SK-MEL-5 (cell line): ENCODE data around the gene UBE2D2. TPM values are rescaled to one million over a fixed set of nuclear protein-coding genes. Genes with fewer than 3 reads are reported as not detected.

ENCODE experiments used
- DNase-seq: peaks from one replicate; pipeline ENCODE4 v3.0.0-alpha.2; 2016; ENCODE audit warnings: low read depth, low spot score
- in situ Hi-C: cut with HindIII; loops from 2 replicates; pipeline ENCODE4 v1.10.0; 2016; ENCODE audit warnings: low sequenced_read_pairs, high pct_unique_total_duplicates, low pct_unique_long_range_greater_than_20kb
- total RNA-seq: library from RNA; depleted of rRNA; stranded (reverse); fragments of >200 nt; shearing (Covaris generic); gene quantifications from 2 replicates; pipeline ENCODE4 v1.2.3, GENCODE V29; 2014

UBE2D2 gene
- total RNA-seq, 1 experiment from 2014 or later, result 57.4 TPM

DNA sequence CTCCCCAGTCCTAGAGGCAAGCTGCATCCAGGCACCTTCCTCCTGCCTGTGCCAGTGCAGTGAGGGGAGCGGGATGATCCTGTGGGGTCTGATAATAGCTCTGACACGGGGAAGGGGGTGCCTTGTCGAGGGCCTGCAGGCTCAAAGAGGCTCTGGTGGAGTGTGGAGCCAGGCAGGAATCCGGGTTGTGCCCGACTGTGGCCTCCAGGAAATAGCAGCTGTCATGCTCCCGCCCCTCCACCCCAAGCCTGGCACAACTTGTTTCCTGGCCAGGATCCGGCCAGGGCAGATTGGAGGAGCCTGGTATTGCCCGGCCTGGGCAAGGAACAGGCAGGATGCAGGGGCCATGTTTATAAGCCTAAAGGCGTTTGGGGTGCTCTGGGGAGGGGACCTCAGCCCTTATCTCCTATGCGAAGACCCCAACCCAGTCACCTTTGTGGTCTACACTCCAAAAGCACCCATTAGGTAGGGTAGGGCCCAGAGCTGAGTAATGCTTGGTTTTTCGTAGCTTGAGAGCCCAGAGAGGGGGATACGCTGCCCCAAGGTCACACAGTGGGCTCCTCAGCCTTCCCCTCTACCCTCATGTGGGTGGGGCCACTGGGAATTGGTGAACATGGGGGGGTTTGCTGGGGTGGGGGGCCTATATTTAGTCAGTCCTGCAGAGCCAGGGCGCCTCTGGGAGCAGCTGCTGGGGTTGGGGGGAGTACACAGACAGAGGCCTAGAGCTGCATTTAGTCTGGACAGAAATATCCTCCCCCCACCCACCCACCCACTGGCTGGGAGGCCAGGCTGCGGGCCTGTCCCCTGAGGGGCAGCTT lies 99.2 kb downstream of the UBE2D2 start:
- no peak for DNase-seq
- in situ Hi-C loops, result no loop called here

DNA sequence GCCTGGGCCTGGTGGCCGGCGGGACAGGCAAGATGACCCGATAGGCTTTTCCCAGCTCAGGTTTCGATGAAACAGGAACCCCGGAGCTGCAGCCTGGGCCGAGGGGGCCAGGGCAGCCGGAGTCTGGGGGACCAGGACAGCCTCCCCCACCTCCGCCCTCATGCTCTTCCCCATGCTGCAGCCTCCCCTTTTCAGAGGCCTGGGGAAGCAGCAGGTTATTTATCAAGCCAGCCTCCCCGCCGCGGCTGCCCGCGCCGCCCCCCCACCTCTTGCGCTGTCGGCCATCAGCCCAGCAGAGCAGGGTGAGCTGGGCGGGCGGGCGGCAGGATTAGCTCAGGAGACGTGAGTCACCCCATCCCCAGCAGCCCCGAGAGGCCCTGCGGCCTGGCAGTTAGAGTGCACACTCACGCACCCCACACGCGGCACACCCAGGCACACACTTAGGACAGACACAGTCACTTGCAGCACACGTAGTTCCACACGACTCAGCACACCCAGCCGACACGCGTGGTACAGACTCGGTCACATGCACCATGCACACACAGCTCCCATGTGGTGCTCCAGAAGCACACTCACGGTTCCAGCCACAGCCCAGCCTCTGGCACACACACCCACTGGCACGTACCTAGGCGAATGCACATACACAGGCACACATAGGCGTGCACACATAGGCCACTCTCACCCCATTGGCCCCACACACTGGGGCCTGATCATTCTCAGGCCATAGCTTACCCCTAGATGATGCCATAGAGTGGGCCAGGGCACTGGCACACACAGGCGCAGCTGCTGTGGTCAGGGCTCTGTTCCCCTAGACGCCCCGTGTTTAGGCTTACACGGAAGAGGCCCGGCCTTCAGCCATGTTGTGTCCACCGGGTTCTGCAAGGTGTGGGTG lies 100.0 kb downstream of the UBE2D2 start:
- in situ Hi-C loops, result no loop called here
- DNase-seq, result no peak

DNA sequence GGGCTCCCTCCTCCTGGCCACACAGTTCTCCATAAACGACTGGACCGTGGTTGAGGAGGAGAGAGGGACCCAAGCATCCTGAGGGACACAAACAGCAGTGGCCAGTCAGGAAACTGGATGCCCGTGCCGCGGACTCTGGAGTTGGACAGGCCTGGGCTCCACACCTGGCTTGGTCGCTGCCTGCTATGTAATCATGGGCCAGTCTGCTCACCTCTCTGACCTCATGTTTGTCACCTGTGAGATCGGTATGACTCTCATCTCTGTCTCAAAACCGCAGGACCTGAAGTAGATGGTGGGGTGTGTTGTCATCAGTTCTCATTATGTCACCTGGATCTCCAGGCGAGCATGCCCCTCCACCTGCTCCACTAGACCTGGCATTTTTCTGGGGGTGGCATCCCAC lies 101.5 kb downstream of the UBE2D2 start:
- in situ Hi-C loops, result no loop called here
- DNase-seq, result no peak

DNA sequence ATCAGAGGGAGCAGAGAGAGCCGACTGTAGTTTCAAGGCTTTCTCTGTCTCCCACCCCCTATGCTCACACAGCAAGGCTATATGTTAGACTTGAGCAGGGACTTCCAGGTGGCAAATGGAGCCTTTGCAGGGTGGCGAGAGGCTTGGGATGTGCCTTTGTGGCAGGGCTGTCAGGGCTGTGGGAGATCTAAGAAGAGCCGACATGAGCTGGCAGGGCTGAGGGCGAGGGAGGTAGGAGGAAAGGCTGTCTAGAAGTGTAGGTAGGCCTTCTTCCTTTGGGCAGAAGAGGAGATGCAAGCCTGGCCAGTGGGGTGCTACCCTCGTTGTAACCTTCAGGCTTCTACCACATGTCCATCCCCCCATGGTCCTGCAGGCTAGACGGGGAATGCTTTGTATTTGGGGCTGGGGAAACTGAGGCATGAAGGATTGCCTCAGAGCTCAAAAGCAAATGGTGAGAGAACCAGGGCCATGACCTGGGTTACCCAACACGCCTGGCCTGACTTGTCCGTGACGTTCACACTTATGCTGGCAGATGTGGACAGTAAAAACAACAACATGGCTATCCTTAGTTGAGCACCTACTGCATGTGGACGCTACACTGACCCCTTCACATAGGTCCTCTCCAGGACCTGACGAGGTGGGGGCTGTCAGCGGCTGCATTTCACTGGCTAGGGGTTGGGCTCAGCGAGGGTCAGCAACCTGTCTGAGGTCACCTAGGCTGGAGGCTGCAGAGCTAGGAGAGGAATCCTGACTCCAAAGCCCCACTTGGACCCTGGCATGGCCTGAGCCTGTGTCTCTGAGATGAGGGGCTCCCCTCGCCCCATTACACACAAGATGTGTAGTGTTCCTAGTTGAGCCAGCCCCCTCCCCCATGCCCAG lies 102.3 kb downstream of the UBE2D2 start:
- in situ Hi-C loops, result no loop called here
- no peak for DNase-seq

DNA sequence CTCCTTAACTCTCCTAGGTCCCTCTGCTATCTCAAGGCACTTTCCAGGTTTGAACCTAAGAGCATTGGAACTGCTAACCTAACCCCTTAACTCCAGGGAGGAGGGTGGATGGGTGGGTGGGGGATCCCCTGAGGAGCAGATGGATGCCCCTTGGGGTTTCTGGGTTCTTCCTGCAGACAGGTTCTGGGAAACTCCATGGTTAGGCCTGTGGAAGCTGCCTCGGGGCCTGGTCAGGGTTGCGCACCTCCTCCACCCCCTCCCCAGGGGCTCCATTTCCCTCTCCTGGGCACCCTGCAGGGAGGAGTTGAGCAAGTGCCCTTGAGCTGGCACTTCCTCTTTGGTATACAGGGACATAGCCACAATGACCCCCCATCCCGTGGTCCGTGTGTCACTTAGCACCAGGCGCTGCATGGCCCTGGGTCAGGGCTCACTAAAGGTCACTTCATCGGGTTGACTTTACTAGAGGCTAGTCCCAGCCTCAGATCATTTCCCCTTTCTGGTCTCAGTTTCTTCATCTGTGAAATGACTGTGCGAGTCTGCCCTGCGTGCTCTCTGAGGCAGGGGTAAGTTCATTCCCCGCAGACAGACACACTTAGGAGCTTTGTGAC lies 103.1 kb downstream of the UBE2D2 start:
- no peak for DNase-seq
- in situ Hi-C loops, result no loop called here

DNA sequence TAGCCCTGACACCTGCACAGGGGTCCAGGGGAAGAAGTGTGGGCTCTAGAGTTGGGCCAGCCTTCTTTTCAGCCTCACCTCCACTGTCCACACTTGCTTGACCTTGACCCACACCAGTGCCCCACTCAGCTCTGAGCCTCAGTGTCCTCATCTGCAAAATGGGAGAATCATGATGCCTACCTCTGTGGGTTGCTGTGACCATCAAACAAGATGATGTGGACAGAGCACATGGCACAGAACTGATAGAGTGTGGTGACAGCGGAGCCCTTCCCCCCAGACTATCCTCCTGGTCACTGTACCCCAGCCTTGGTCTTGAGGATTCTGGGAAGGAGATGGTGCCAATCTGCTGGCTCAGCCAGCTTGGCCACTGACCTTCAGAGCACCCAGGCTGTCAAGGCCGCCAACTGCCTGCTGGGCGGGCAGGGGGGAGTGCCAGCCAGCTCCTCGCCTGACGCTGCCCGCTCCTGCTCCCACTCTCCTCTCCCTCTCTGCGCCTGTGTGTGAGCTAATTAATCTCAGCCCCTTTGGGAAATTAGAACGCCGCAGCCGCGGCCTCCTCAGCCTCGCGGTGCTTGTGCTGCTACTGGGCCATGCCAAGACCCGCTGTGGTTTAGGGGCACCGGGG lies 103.7 kb downstream of the UBE2D2 start:
- no peak for DNase-seq
- in situ Hi-C loops, result no loop called here

DNA sequence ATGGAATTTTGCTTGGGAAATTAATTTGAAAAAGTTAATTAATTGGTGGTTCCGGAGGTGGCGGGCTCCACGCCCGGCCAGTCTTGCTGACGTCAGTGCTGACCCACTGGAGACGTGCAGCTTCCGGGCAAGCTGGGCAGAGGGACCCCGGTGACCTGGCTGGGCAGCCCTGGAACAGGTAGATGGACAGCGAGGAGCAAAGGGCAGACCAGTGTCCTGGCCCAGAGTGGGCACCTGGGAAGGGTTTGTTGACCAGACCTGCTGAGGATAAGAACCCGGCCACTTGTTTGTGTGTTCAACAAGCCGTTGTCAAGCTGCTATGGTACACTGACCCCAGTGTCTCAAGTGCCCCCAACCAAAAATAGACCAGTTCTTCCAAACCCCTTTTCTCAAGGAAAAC lies 104.5 kb downstream of the UBE2D2 start:
- in situ Hi-C loops, result no loop called here
- no peak for DNase-seq

DNA sequence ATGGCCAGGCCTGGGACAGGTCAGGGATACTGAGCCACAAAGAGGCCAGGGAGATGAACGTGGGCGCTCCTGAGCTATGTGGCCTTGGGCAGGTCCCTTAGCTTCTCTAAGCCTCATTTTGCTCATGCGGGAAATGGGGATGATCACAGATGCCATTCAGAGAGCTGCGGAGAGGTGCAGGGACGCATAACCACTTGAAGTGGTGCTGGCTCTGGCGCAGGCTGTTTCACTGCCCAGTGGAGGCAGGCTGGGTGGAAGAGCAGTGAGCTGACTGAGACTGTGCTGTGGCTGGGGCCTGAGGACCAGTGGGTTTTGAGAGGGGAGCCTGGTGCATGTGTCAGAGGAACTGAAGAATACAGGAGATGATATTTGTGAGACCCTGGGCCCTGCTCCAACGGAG lies 105.4 kb downstream of the UBE2D2 start:
- DNase-seq, result no peak
- in situ Hi-C loops, result no loop called here

DNA sequence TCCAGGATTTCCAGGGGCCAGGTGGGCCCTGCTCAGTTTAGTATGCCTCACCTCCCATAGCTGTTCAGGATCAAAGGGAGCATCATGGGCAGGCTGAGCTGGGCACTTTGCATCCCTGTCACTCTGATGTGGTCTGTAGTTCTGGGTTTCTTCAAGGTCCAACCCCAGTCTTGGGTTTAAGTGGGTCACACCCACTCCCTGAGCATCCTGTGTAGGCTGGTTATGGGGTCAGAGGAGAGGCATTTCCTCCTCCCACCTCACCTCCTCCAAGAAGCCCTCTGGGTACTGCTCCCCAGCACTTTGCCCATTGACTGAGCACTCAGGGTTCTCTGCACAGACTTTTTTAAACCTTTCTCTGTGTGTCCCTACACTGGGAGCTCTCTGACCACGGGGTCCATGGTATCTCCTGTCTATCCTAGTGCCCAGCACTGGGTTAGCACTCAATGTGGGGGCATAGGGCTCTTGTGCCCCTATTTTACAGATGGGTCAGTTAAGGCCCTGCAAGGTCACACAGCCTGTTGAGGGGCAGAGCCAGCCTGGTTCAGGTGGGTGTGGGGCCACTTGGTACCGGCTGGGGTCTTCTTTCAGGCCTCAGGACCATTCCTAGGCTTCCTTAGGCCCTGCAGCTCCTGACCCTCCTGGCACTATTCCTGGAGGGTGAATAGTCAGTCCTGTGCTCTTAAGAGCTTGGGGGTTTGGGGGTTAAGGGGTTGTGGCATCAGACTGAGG lies 106.0 kb downstream of the UBE2D2 start:
- DNase-seq, result no peak
- in situ Hi-C loops, result no loop called here

DNA sequence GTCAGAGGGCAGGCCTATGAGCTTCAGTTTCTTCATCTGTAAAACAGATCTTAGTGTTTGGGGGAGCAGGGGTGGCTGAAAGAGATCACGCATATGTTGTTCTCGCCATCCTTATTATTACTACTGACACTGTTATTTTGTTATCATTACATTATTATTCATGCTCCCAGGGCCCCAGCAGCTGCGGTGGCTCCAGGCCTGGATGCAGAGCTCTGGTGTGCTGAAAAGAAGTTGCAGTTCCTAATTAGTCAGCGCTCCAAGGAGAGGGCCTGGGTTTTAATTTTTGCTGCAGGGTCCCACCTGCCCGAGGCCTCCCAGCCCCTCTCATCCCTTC lies 106.6 kb downstream of the UBE2D2 start:
- in situ Hi-C loops, result no loop called here
- no peak for DNase-seq

DNA sequence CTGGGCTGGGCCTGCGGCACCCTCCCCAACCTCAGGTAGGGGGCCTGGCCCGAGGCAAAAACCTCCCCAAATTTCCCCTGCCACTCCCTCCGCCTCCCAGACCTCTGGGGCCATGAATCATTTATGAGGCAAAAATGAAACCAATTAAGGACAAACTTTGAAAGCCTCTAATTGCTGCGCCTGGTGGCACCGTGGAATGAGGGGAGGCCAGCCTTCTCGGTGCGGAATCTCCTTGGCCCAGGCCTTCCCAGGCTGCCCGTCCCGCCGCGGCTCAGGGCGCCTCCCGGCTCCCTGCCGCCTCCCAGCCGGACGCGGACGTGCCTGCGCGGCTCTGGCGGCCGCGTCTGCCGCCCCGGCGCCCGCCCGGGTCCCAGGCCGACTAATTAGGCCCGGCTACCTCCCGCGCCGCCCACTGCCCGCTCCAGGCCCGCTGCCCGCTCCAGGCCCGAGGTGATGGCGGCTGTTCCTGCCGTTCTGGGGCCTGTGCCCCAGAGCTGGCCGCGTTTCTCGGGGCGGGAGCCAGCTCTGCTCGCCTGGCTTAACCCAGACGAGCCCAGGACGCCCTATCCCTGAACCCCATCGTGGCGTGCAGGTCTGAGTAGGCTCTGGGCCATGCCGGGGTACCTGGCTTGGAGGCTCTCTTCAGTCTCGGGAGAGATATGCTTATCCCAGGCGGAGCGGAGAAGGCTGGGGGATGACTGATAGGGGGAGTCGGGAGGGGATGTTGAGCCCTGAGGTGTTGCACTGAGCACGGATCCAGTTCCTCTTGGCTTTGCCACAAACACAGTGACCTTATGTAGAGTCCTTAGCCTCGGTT lies 107.1 kb downstream of the UBE2D2 start:
- DNase-seq, result no peak
- in situ Hi-C loops, result no loop called here

DNA sequence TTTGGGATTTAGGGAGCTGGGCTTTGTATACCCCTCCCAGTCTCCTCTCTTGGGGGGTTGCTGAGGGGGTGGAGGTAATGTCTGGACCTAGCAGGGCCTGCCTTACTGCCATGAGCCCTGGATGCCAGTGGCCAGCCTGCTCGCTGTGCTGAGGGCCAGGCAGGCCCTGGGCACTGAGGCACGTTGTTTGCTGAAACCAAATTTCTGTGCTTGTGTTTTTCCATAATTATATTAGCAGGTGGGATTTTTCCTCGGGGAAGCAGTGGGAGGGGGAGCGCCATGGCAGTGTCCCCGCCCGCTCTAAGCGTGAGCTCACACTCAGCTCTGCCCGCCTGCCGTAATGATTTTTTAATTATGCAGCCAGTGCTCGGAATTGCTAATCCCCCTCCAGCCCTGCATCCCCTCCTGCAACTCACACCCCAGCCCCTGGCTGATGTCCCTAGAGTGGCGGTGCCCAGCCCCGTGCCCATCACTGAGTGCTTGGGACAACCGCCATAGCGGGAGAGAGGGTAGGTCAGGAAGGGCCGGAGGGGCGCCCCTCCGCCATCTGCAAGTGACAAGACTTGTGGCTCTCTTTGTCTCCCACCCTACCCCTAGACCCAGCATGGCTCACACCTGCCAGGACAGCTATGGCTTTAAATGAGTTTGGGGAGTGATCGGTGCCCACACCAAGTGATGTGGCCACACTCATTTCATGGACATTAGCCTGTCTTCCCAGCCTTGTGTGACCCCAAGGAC lies 108.0 kb downstream of the UBE2D2 start:
- no peak for DNase-seq
- in situ Hi-C loops, result no loop called here

DNA sequence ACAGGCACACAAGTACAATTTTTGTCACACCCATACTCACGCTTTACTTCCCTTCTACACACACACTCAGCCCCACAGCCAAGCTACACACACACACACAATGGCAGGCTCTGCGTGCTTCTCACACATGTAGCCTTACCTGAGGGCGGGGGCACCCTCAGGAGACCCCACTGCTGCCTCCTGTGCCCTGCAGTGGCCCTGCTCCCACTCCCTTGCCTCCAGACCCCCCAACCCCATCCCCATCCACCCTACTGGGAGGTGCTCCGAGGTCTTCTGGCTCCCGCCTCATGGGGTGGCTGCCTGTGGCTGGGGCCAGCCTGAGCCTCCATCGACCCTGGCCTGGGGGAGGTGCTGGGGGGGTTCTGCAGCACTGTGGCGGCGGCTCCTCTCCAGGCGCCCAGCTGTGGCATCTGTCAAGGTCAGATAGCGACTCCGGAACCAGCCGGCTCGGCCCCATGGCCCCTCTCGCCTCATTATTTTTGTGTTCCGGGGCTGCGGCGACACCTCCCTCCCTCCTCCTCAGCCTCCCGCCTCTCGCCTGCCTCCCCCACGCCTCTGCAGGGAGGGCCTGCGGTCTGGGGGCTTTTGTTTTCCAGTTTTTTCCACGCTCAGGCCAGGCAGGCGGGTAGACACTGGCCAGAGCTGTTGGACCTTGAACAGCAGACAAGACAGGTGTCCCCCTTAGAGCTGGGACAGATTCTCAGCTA lies 108.7 kb downstream of the UBE2D2 start:
- in situ Hi-C loops, result no loop called here

DNA sequence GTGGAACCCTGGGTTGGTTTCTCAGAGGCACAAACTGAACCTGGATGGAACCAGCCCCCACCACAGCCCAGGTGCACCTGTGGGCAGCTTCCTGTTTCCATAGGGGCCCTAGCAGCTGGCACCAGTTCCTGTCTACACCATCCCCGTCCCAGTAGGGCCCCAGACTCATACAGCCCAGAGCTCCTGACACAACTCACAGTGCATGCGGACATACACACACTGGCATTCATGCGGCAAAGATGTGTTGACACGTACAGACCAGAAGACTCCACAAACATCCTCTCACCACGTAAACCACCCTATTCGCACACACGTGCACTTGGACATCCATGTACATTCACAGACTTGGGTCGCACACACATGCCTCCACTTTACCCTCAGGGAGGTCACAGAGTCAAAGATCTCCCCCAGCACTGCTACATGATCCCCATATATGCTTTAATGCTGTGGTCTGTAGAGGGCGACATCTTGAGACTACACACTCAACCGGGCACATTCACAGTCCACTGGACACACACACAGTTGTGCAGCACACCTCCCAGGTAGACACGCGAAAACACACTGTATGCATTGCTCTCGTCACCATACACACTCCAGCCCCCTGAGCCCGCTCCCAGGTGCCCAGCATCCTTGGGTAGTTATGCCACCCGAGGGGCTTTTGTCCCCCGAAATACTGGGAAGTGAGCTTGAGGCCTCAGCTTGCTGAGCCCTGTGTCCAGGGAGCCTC lies 109.4 kb downstream of the UBE2D2 start:
- in situ Hi-C loops, result no loop called here
- peak; percentile 49 for DNase-seq

More for the DNA sequence above, 108.7 kb downstream of the UBE2D2 start:
- DNase-seq, result no peak
